HepG2 (cell line): ENCODE results near the gene FHIP2A. TPM values are rescaled to one million over a fixed set of nuclear protein-coding genes. Genes with fewer than 3 reads are reported as not detected.

Source experiments
- CBX2 ChIP-seq, 2 experiments: fragments of 200-600 bp in 1 of 2; sonication (generic); formaldehyde crosslinking in 1 of 2; IDR thresholded peaks; 2 replicates each; pipeline versions ENCODE4 v1.7.0 to v1.8.1; 2018 to 2022; ENCODE audit warnings: low read depth in 2 of 2, low read length in 1 of 2, mild to moderate bottlenecking in 1 of 2, missing genetic modification reagents in 1 of 2
- FOXJ3 ChIP-seq: sonication (generic); formaldehyde crosslinking; IDR thresholded peaks from 2 replicates; pipeline ENCODE4 v1.4.0; 2020; ENCODE audit warnings: missing genetic modification reagents, mild to moderate bottlenecking, borderline replicate concordance
- SCMH1 ChIP-seq: sonication (generic); formaldehyde crosslinking; IDR thresholded peaks from 2 replicates; pipeline ENCODE4 v1.9.0; 2021; ENCODE audit warnings: missing genetic modification reagents, mild to moderate bottlenecking, borderline replicate concordance
- ZMAT3 ChIP-seq: sonication (generic); formaldehyde crosslinking; conservative IDR thresholded peaks from 2 replicates; pipeline ENCODE4 v1.7.0; 2021; ENCODE audit warnings: missing genetic modification reagents
- ZNF329 ChIP-seq: sonication (generic); formaldehyde crosslinking; IDR thresholded peaks from 2 replicates; pipeline ENCODE4 v1.9.0; 2021; ENCODE audit warnings: low read depth, mild to moderate bottlenecking, missing genetic modification reagents
- polyA plus RNA-seq, 8 experiments: library from polyadenylated mRNA; depleted of rRNA in 3 of 8; stranded (reverse) in 7 of 8; unstranded in 1 of 8; fragments of >200 nt; fragmentation: Illumina TruSeq in 4 of 8; extraction: Trizol in 4 of 8; gene quantifications; 2 replicates each; pipeline versions ENCODE4 v1.2.1 to v1.2.3, GENCODE V29; 2011 to 2016; ENCODE audit warnings: low read depth in 4 of 8, missing spikeins in 1 of 8, mixed read lengths in 1 of 8; ENCODE audit not compliant: insufficient read depth in 1 of 8
- total RNA-seq, 5 experiments: library from RNA; depleted of rRNA; stranded (reverse); fragments of >200 nt; fragmentation: Illumina TruSeq; extraction: Trizol; gene quantifications; 2 replicates each; pipeline ENCODE4 v1.2.3, GENCODE V29; 2016; ENCODE audit warnings: low read depth in 1 of 5
- TF ChIP-seq, protein P1 (sequence below): sonication (generic); formaldehyde crosslinking; conservative IDR thresholded peaks from 2 replicates; pipeline ENCODE4 v1.4.0; 2020; ENCODE audit warnings: missing genetic modification reagents
- TF ChIP-seq, protein P2 (sequence below): sonication (generic); formaldehyde crosslinking; IDR thresholded peaks from 2 replicates; pipeline ENCODE4 v1.5.0; 2020; ENCODE audit warnings: mild to moderate bottlenecking, missing genetic modification reagents
- TF ChIP-seq, protein P3 (sequence below): sonication (generic); formaldehyde crosslinking; IDR thresholded peaks from 2 replicates; pipeline ENCODE4 v1.8.1; 2023; ENCODE audit warnings: missing genetic modification reagents, mild to moderate bottlenecking, borderline replicate concordance
- TF ChIP-seq, protein P4 (sequence below): sonication (generic); formaldehyde crosslinking; IDR thresholded peaks from 2 replicates; pipeline ENCODE4 v1.4.0; 2020; ENCODE audit warnings: mild to moderate bottlenecking, missing genetic modification reagents, borderline replicate concordance

FHIP2A gene
- total and polyA plus RNA-seq, 2 of the 13 experiments (the other 11 are each of a cell fraction or from before 2014, with no cell fraction given), result 6.5 to 8.3 TPM

DNA sequence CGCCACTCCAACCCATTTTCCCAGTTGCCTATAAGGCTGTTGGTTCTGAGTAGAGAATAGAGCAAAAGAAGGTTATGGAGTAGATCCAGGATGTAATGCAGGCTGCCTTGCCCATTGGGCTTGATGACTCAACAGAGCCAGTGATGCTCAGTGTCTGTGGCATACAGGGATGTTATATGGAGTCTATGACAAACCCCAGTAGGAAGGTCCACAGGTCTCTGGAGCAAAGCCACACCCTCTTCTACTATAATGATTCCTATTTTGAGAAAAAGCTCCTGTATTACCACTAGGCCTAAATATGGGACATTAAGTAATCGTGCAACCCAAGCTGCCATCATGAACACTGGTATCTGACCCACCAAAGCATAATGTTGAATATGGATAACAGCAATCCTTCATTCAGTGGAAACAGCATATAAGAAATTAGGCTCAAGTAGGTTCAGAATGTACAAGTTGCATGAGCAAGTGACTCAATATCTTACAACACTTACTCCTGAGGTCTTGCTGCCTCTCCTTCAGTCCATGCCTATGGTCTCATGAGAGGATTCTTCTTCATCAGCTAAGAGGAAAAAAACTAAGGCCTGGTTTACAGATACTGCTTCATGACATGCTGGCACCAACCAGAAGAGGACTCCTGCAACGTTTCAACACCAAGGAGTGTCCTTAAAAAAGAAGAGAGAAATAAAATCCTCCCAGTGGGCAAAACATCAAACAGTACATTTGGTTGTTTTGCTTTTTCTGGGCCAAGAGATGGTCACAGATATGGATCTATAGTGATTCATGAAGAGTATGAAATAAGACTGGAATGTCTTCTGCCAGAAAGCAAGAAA lies 14.8 kb upstream of the FHIP2A start (continued):
- TF ChIP-seq, protein P1, sequence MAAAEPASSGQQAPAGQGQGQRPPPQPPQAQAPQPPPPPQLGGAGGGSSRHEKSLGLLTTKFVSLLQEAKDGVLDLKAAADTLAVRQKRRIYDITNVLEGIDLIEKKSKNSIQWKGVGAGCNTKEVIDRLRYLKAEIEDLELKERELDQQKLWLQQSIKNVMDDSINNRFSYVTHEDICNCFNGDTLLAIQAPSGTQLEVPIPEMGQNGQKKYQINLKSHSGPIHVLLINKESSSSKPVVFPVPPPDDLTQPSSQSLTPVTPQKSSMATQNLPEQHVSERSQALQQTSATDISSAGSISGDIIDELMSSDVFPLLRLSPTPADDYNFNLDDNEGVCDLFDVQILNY (CRISPR knock-in tag), result no peak
- TF ChIP-seq, protein P2, sequence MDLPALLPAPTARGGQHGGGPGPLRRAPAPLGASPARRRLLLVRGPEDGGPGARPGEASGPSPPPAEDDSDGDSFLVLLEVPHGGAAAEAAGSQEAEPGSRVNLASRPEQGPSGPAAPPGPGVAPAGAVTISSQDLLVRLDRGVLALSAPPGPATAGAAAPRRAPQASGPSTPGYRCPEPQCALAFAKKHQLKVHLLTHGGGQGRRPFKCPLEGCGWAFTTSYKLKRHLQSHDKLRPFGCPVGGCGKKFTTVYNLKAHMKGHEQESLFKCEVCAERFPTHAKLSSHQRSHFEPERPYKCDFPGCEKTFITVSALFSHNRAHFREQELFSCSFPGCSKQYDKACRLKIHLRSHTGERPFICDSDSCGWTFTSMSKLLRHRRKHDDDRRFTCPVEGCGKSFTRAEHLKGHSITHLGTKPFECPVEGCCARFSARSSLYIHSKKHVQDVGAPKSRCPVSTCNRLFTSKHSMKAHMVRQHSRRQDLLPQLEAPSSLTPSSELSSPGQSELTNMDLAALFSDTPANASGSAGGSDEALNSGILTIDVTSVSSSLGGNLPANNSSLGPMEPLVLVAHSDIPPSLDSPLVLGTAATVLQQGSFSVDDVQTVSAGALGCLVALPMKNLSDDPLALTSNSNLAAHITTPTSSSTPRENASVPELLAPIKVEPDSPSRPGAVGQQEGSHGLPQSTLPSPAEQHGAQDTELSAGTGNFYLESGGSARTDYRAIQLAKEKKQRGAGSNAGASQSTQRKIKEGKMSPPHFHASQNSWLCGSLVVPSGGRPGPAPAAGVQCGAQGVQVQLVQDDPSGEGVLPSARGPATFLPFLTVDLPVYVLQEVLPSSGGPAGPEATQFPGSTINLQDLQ, result no peak
- TF ChIP-seq FOXJ3 (CRISPR knock-in tag) (no peak), ZMAT3 (CRISPR knock-in tag) (no peak), CBX2 (IDR thresholded peaks at IDR 0.05; ENCODE audit: low read depth, low read length) (no peak), CBX2 (CRISPR knock-in tag; IDR thresholded peaks at IDR 0.05; ENCODE audit: low read depth) (no peak), ZNF329 (CRISPR knock-in tag) (no peak), SCMH1 (CRISPR knock-in tag) (no peak)
- TF ChIP-seq, protein P3, sequence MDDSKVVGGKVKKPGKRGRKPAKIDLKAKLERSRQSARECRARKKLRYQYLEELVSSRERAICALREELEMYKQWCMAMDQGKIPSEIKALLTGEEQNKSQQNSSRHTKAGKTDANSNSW (CRISPR knock-in tag), result no peak
- TF ChIP-seq, protein P4, sequence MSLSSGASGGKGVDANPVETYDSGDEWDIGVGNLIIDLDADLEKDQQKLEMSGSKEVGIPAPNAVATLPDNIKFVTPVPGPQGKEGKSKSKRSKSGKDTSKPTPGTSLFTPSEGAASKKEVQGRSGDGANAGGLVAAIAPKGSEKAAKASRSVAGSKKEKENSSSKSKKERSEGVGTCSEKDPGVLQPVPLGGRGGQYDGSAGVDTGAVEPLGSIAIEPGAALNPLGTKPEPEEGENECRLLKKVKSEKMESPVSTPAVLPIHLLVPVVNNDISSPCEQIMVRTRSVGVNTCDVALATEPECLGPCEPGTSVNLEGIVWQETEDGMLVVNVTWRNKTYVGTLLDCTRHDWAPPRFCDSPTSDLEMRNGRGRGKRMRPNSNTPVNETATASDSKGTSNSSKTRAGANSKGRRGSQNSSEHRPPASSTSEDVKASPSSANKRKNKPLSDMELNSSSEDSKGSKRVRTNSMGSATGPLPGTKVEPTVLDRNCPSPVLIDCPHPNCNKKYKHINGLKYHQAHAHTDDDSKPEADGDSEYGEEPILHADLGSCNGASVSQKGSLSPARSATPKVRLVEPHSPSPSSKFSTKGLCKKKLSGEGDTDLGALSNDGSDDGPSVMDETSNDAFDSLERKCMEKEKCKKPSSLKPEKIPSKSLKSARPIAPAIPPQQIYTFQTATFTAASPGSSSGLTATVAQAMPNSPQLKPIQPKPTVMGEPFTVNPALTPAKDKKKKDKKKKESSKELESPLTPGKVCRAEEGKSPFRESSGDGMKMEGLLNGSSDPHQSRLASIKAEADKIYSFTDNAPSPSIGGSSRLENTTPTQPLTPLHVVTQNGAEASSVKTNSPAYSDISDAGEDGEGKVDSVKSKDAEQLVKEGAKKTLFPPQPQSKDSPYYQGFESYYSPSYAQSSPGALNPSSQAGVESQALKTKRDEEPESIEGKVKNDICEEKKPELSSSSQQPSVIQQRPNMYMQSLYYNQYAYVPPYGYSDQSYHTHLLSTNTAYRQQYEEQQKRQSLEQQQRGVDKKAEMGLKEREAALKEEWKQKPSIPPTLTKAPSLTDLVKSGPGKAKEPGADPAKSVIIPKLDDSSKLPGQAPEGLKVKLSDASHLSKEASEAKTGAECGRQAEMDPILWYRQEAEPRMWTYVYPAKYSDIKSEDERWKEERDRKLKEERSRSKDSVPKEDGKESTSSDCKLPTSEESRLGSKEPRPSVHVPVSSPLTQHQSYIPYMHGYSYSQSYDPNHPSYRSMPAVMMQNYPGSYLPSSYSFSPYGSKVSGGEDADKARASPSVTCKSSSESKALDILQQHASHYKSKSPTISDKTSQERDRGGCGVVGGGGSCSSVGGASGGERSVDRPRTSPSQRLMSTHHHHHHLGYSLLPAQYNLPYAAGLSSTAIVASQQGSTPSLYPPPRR (CRISPR knock-in tag), result no peak
